GM18870 (cell line): ENCODE measurements around the gene ZNF439.
"Not testable (repeated sequence)": the region's sequence is repeated elsewhere in the genome, so short reads cannot be mapped to it uniquely, and the experiment has no call there.

Experiments used
- ATAC-seq: cut with Tn5 transposase; IDR thresholded peaks from one replicate; pipeline ENCODE4 v1.9.1; 2021; ENCODE audit warnings: moderate library complexity; ENCODE audit not compliant: unreplicated experiment

Gene ZNF439

DNA sequence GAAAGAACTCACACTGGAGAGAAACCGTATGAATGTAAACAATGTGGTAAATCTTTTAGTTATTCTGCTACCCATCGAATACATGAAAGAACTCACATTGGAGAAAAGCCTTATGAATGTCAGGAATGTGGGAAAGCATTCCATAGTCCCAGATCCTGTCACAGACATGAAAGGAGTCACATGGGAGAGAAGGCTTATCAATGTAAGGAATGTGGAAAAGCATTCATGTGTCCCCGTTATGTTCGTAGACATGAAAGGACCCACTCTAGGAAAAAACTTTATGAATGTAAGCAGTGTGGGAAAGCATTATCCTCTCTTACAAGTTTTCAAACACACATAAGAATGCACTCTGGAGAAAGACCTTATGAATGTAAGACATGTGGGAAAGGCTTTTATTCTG, 19.2 kb downstream of the ZNF439 start:
- not testable (repeated sequence) for ATAC-seq

DNA sequence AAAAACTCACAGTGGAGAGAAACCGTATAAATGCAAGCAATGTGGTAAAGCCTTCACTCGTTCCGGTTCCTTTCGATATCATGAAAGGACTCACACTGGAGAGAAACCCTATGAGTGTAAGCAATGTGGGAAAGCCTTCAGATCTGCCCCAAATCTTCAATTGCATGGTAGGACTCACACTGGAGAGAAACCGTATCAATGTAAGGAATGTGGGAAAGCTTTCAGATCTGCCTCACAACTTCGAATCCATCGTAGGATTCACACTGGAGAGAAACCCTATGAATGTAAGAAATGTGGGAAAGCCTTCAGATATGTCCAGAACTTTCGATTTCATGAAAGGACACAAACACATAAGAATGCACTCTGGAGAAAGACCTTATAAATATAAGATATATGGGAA, 19.7 kb downstream of the ZNF439 start:
- ATAC-seq = no peak

DNA sequence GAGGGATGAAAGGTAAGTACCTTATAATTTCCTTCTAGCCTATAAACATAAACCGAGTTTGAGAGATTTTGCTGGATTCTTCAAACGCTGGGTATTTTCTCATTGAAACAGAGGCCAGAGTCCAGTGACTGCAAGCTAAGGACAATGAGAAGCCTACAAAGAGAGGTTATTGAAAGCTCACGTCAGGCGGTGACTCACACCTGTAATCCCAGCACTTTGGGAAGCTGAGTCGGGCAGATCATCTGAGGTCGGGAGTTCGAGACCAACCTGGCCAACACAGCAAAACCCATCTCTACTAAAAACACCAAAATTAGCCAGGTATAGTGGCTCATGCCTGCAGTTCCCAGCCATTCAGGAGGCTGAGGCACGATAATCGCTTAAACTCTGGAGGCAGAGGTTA, 24.1 kb downstream of the ZNF439 start:
- ATAC-seq = no peak

DNA sequence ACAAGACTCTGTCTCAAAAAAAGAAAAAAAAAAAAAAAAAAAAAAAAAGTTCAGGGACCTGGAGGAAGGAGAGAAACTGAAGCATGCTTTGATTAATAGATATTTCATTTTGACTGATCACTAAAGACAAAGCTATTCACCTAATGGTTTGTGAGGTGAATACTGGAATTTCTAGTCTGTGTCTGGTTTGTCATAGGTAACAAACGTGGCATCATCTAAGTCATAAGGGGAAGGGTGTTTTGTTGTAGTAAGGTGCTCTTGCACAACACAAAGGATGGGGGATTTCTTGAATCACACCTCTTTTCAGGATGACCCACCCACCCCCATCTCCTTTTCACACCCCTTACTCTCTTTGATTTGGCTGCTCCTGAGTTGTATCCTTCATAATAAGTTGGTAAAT, 25.2 kb downstream of the ZNF439 start:
- ATAC-seq = no peak

DNA sequence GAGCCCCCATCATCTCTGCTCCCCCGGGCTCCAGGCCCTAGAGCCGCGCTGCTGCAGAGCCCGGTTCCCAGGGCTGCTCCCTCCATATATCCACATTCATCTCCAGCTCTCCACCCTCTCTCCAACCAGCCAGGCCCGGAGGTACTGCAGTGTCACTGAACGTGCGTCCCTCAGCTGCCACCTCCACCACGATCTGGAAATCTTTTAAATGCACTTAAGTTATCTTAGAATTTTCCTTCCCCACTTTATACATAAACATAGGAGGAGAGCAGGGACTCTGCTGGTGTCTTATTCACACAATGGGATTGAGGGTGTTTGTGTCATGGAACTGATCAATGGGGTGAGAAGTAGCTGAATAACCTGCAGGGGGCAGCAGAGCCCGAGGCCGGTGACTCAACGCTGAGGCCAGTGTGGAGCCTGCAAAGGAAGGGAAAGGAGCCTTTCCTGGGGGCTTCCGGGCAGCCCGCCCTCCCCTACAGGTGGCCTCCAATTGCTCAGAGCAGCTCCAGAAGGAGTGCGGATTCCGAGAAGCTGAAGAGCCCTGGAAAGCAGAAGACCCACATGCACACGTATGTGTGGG, 31.3 kb downstream of the ZNF439 start:
- ATAC-seq = not testable (repeated sequence)

DNA sequence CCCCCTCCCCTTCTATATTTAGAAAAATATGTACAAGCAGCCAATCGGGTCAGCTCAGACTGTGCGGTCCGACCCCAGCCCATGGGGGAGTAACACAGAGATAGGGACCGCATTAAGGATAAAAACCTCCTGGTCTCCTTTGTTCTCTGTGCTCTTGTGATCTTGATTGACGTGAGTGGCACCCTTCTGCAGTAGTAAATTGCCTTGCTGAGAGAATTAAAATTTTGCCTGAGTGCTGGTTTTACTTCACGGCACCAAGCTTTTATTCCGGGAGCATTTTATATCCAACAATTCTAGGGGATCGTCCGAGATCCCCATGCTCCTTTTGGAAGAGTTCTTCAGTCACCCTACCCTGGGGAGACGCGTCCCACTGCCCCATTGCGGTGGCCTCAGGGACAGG, 32.1 kb downstream of the ZNF439 start:
- no peak for ATAC-seq

DNA sequence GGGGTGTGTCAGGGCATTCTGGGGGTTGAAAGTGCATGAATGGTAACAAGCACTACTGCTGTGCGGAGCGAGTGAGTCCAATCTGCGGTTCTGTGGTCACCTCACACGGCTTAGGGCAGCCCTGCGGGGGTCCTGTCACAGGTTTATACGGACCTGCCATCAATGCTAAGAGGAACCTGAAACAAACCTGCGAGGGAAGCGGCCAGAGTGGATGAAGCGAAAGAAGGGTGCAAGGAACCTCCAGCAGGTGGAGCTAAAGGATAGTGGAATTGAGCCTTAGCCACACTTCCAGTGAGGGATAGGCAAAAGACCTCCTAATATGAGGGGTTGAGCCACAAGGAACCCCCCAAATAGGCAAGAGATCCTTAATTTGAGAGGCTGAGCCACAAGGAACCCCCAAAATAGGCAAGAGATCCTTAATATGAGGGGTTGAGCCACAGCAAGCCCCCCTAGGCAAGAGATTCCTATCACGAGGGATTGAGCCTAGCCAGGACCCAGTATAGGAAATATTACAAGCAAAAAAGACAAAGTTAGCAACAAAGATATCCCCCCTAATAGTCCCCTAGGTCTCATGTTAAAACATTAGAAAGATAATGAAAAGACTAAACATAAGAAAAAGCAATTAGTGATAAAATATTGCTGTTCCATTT, 32.8 kb downstream of the ZNF439 start:
- no peak for ATAC-seq

DNA sequence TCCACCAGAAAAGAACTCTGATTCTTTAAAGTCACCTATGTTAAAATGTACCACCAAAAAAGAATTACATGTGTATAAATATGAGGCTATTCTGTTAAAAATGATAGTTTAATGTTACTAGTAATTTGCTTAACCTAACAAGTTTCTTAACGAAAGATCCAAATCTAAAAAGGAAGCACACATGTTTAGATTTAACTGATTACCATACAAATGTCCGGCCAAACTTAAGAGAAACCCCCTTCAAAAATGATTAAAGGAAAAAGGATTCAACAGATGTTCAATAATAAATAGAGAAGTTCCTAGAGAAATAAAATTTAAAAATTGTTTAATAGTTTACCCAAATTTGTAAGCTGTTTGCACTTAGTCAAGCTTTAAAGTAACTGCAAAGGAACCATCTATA, 34.1 kb downstream of the ZNF439 start:
- ATAC-seq = no peak

DNA sequence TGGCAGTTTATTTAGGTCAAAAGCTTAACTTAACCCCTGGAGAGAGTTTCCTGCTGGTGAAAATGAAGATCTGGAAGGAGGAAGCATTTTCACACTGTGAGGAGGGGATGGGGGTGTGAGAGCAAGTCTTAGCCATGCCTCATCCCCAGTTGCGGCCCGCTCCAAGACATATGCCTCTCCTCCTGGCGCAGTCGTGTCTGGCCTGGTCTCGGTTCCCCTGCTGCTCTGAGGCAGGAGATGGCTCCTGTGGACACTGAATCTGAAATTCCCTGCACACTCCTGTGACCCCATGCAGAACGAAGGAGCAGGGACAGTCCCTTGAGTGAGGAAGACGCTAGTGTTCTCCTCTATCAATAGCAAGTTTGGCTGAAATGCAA, 38.7 kb downstream of the ZNF439 start:
- no peak for ATAC-seq

DNA sequence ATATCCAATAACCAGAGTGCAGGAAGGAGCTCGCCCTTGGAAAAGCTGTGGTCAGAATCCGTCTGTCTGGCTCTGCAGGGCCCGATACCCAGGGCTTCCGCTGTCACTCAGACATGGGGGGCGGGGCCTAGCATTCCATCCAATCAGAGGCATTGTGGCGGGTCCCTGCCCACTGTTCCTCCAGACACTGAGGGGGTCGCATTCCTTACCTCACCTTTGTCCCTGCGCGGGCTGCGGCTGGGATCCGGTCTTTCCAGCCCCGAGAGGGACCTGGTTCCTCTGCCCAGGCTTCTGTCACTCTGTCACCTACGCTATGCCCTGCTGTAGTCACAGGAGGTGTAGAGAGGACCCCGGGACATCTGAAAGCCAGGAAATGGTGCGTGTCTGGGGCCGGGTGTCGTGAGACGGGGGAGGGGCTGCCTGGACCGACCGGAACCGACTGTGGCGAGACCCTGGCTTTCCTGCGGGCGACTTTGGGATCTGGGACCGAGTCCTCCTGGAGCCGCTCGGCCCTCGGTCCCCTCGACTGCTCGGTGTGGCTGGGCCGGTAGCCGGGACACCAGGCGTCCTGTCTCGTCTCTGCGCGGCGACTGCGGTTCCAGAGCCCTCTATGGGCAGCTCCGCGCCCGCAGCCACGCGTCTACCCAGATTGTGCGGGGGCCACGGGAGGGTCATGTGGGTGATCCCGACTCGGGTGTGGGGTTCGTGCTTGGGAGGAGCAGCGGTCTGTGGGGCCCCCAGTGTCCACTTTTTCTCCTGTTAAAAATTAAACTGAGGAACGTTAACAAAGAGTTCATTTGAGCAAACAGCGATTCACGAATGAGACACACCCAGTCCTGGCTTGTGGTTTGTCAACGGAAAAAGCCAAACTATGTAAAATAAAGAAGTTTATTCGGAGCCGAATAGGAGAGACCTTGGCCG, 39.3 kb downstream of the ZNF439 start, which contains the start of gene ZNF69:
TSS of gene ZNF69 (plus strand) at position 172 of the 921 bp plus-strand sequence. CDS start at position 314, 142 bp downstream.
- no peak for ATAC-seq

DNA sequence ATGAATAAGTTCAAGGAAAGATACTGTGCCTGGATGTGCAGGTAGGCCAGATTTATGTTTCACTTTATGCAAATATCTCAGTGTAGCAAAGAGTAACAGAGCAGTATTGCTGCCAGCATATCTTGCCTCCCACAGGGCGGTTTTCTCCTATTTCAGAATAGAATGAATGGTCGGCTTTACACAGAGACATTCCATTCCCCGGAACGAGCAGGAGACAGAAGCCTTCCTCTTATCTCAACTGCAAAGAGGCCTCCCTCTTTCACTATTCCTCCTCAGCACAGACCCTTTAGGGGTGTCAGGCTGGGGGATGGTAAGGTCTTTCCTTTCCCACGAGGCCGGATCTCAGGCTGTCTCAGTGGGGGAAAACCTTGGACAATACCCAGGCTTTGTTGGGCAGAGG, 41.4 kb downstream of the ZNF439 start:
- ATAC-seq = not testable (repeated sequence)

DNA sequence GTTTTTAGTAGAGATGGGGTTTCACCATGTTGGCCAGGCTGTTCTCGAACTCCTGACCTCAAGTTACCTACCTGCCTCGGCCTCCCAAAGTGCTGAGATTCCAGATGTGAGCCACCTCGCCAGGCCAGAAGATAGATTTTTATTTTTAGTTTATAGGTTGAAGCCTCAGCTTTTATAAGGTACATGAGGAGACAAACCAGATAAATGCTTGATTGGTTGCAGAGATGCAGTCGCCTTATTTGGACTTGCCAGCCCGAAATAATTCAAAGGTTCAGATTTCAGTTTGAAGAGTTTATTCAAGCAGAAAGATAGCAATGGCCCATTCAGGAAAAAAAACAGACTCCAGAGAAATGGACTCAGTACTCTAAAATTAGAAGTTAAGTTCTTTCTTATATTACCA, 42.1 kb downstream of the ZNF439 start:
- no peak for ATAC-seq

DNA sequence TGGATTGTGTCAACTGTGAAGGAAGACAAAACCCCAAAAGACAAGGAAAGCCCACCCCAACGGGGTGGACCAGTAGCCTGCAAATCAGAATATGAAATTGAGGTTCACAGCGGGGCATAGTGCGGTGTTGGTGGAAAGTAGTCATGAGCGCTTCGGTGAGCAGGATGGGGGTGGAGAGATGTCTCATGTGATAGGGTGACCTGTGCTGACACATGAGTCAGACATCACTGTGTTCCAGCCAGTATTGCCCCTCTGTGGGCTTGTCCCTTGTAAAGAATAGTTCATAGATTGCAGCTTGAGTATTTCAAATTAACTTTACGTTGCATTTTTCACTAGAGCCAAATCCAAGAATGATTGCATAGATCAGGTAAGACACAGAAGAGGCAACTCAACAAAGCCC, 46.3 kb downstream of the ZNF439 start:
- ATAC-seq = no peak

DNA sequence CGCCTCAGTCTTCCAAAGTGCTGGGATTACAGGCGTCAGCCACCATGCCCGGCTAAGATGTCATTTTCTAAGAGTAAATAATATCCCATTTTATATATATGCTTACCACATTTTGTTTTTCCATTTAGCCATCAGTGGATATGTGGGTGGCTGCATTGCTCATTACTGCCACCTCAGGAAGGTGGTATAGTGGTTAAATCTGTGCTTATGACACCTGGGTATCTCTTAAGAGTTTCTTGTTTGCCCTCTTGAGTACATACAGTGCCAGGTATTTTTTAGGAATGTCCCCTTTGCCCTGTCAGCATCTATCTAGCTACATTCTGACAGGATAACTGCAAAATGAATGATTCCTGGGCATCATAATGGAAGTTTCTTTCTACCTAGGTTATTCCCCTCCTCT, 53.7 kb downstream of the ZNF439 start:
- no peak for ATAC-seq

DNA sequence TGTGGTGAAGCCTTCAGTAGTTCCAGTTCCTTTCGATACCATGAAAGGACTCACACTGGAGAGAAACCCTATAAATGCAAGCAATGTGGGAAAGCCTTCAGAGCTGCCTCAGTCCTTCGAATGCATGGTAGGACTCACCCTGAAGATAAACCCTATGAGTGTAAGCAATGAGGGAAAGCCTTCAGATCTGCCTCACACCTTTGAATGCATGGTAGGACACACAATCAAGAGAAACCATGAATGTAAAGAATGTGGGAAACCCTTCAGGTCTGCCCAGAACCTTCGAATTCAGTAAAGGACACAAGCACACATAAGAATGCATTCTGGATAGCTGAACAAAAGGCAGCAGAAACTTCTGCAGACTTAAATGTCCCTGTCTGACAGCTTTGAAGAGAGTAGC, 57.4 kb downstream of the ZNF439 start:
- no peak for ATAC-seq

DNA sequence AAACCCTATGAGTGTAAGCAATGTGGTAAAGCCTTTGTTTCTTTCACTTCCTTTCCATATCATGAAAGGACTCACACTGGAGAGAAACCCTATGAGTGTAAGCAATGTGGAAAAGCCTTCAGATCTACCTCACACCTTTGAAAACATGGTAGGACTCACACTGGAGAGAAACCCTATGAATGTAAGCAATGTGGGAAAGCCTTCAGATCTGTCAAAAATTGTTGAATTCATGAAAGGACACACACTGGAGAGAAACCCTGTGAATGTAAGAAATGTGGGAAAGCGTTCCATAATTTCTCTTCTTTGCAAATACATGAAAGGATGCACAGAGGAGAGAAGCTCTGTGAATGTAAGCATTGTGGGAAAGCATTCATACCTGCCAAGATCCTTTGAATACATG, 63.4 kb downstream of the ZNF439 start:
- ATAC-seq = not testable (repeated sequence)

DNA sequence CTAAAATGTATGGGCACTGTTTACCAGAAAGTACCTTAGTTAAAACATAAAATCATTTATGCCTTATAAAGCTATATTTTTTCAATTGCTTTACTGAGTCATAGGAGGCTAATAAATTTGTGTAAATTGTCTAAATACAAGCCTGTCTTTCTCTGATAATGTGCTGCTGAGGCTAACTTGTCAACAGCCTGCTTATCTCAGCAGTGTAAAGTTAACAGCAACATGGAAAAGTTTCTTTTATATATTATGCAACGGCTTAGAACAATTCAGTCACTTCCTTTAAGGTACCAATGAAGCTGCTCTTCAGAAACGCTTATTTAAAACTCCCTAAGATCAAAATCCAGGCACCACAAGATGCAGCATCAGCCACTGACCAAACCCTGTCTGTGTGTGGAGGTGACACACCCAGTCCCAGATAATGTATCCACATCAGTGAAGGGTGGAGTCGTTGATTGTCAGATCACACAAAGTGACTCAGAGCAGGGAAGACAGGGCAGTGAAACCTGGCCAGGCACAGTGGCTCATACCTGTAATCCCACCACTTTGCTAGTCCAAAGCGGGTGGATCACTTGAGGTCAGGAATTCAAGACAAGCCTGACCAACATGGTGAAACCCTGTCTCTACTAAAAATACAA, 66.0 kb downstream of the ZNF439 start:
- not testable (repeated sequence) for ATAC-seq
